K562 (cell line): ENCODE results near the gene GPAT3. TPM values are rescaled to one million over a fixed set of nuclear protein-coding genes. Genes with fewer than 3 reads are reported as not detected.

Experiments
- ATAC-seq: fragments of 200-7000 bp; cut with Tn5 transposase; 3 replicates; pipeline ENCODE4 v1.9.1; 2020; ENCODE audit warnings: moderate library complexity
- BruUV-seq: library from RNA; stranded (reverse); fragments of 400-500 nt; replicated peaks from 2 replicates; lab custom pipeline; 2021; lab: Mats Ljungman, UMichigan
- CTCF ChIA-PET: fragments of 300-600 bp; formaldehyde crosslinking; extraction: SDS; loops from one replicate; lab custom pipeline; 2021; ENCODE audit warnings: low intra/inter-chr PET ratio; lab: Yijun Ruan, JAX
- POLR2A ChIA-PET: fragments of 300-600, 350-650 bp; sonication (Branson Sonifier 250); formaldehyde crosslinking; extraction: SDS; loops from one replicate; lab custom pipeline; 2021; ENCODE audit warnings: antibody characterized with exemption, inconsistent platforms; lab: Yijun Ruan, JAX
- DNase-seq, 4 experiments: peaks; one replicate each; pipeline versions ENCODE4 v3.0.0 to v3.0.0-alpha.2; 2011 to 2018; ENCODE audit warnings: low spot score in 3 of 4, mixed read lengths in 3 of 4; ENCODE audit errors: extremely low read depth in 1 of 4
- FAIRE-seq: peaks from 2 replicates; lab custom pipeline; 2011; peaks lifted over from hg19 to GRCh38; lab: Jason Lieb, UNC
- H2AFZ ChIP-seq: 2 replicates; pipeline ENCODE4 v1.6.0; 2011; ENCODE audit warnings: low read depth, low read length, control low read depth, inconsistent platforms
- H3K27ac ChIP-seq: fragments of 200-600 bp; 3 replicates; pipeline ENCODE4 v1.8.0; 2011; ENCODE audit warnings: low read depth, mild to moderate bottlenecking, control low read depth, inconsistent platforms, low read length, moderate library complexity, mixed read lengths; ENCODE audit errors: extremely low read depth
- H3K27me3 ChIP-seq, 2 experiments: fragments of 300-600 bp in 1 of 2; 2 replicates in 1 of 2; 3 replicates in 1 of 2; pipeline versions ENCODE4 v1.6.0 to v1.8.0; 2011; ENCODE audit warnings: inconsistent platforms in 2 of 2, low read length in 2 of 2, mild to moderate bottlenecking in 1 of 2, mixed read lengths in 1 of 2, moderate library complexity in 1 of 2; ENCODE audit not compliant: control insufficient read depth in 2 of 2, insufficient read depth in 2 of 2
- H3K36me3 ChIP-seq: fragments of 300-600 bp; 3 replicates; pipeline ENCODE4 v1.8.0; 2011; ENCODE audit warnings: mild to moderate bottlenecking, low read length, inconsistent platforms; ENCODE audit not compliant: control insufficient read depth, insufficient read depth
- H3K4me1 ChIP-seq, 2 experiments: fragments of 200-600 bp in 1 of 2; replicated peaks in 1 of 2; 2 replicates in 1 of 2; 3 replicates in 1 of 2; pipeline versions ENCODE4 v1.5.1 to v1.8.0; 2011; ENCODE audit warnings: inconsistent platforms in 2 of 2, low read length in 2 of 2, mild to moderate bottlenecking in 1 of 2, mixed read lengths in 1 of 2, moderate library complexity in 1 of 2; ENCODE audit not compliant: control insufficient read depth in 2 of 2, insufficient read depth in 2 of 2
- H3K4me2 ChIP-seq: 2 replicates; pipeline ENCODE4 v1.6.1; 2011; ENCODE audit warnings: low read length, control low read depth, inconsistent platforms, mixed read lengths; ENCODE audit not compliant: insufficient read depth
- H3K4me3 ChIP-seq: fragments of 200-600 bp; sonication (generic), shearing (Covaris generic); 2 replicates; pipeline ENCODE4 v1.5.1; 2016; ENCODE audit warnings: control low read depth, inconsistent platforms
- H3K79me2 ChIP-seq: fragments of 200-600 bp; 3 replicates; pipeline ENCODE4 v1.8.0; 2011; ENCODE audit warnings: low read length, inconsistent platforms; ENCODE audit not compliant: control insufficient read depth, insufficient read depth
- H3K9ac ChIP-seq, 2 experiments: 2 replicates each; pipeline versions ENCODE4 v1.6.0 to v1.6.1; 2011; ENCODE audit warnings: low read depth in 2 of 2, low read length in 2 of 2, control low read depth in 1 of 2, inconsistent platforms in 1 of 2, mild to moderate bottlenecking in 1 of 2, mixed read lengths in 1 of 2; ENCODE audit not compliant: insufficient read depth in 1 of 2
- H3K9me1 ChIP-seq: one replicate; pipeline ENCODE4 v1.6.0; 2011; ENCODE audit warnings: inconsistent platforms, mild to moderate bottlenecking, low read length, moderate library complexity; ENCODE audit not compliant: control insufficient read depth, insufficient read depth
- H3K9me3 ChIP-seq: replicated peaks from 2 replicates; pipeline ENCODE4 v1.5.1; 2011; ENCODE audit warnings: low read depth, low read length, inconsistent platforms; ENCODE audit not compliant: control insufficient read depth, insufficient read depth
- H4K20me1 ChIP-seq: replicated peaks from 2 replicates; pipeline ENCODE4 v1.6.1; 2011; ENCODE audit warnings: low read length, inconsistent platforms, mixed read lengths; ENCODE audit not compliant: control insufficient read depth, insufficient read depth
- C11orf30 ChIP-seq: fragments of 450-650 bp; IDR thresholded peaks from 2 replicates; pipeline ENCODE4 v1.6.1; 2016; ENCODE audit warnings: low read depth, mild to moderate bottlenecking
- ESRRA ChIP-seq: fragments of 450-650 bp; IDR thresholded peaks from 2 replicates; pipeline ENCODE4 v1.6.1; 2014; ENCODE audit warnings: low read depth, mild to moderate bottlenecking, moderate library complexity, borderline replicate concordance
- GABPB2 ChIP-seq: fragments of 250-450 bp; sonication (Bioruptor Pico); conservative IDR thresholded peaks from 2 replicates; pipeline ENCODE4 v1.5.1; 2021; ENCODE audit warnings: mild to moderate bottlenecking
- LCOR ChIP-seq: sonication (generic); formaldehyde crosslinking; IDR thresholded peaks from 2 replicates; pipeline ENCODE4 v1.8.0; 2022; ENCODE audit warnings: mild to moderate bottlenecking, missing genetic modification reagents
- MEF2D ChIP-seq: conservative IDR thresholded peaks from 2 replicates; pipeline ENCODE4 v1.6.1; 2016; ENCODE audit warnings: low read depth, missing genetic modification characterization, missing compliant biosample characterization
- NFIC ChIP-seq: fragments of 450-650 bp; IDR thresholded peaks from 2 replicates; pipeline ENCODE4 v1.6.1; 2017; ENCODE audit warnings: mild to moderate bottlenecking, inconsistent platforms
- NR1H2 ChIP-seq: sonication (generic); formaldehyde crosslinking; IDR thresholded peaks from 2 replicates; pipeline ENCODE4 v1.4.0; 2020; ENCODE audit warnings: mild to moderate bottlenecking, missing genetic modification reagents
- PML ChIP-seq: IDR thresholded peaks from 2 replicates; pipeline ENCODE4 v1.6.1; 2012; ENCODE audit warnings: low read length, inconsistent platforms
- POLR2AphosphoS5 ChIP-seq: IDR thresholded peaks from 2 replicates; pipeline ENCODE4 v1.6.1; 2011; ENCODE audit warnings: mild to moderate bottlenecking, low read depth, low read length, moderate library complexity; ENCODE audit not compliant: control insufficient read depth, insufficient read depth
- RBM34 ChIP-seq: fragments of 200-400 bp; formaldehyde crosslinking; IDR thresholded peaks from 2 replicates; pipeline ENCODE4 v1.6.1; 2018; ENCODE audit warnings: low read length, borderline replicate concordance; ENCODE audit not compliant: insufficient read depth
- RFX5 ChIP-seq: IDR thresholded peaks from 2 replicates; pipeline ENCODE4 v1.6.1; 2011; ENCODE audit warnings: low read depth, mild to moderate bottlenecking, improper control_type of control experiment, low read length
- SMARCA4 ChIP-seq: fragments of 450-650 bp; IDR thresholded peaks from 2 replicates; pipeline ENCODE4 v1.6.1; 2016
- TGIF2 ChIP-seq: sonication (generic); formaldehyde crosslinking; IDR thresholded peaks from 2 replicates; pipeline ENCODE4 v1.8.1; 2022; ENCODE audit warnings: mild to moderate bottlenecking, missing genetic modification reagents, moderate library complexity
- TRIM24 ChIP-seq, 2 experiments: fragments of 450-650 bp; IDR thresholded peaks; 2 replicates each; pipeline ENCODE4 v1.6.1; 2016
- ZFP30 ChIP-seq: fragments of 250-450 bp; sonication (Bioruptor Pico); IDR thresholded peaks from 2 replicates; pipeline ENCODE4 v1.8.0; 2022; ENCODE audit warnings: moderate library complexity, mild to moderate bottlenecking, inconsistent platforms, borderline replicate concordance
- ZKSCAN3 ChIP-seq: fragments of 250-450 bp; sonication (Bioruptor Pico); IDR thresholded peaks from 2 replicates; pipeline ENCODE4 v1.4.0; 2020
- ZNF436 ChIP-seq: fragments of 250-450, 450-650 bp; sonication (Bioruptor Pico); formaldehyde crosslinking; IDR thresholded peaks from 2 replicates; pipeline ENCODE4 v1.7.0; 2020; ENCODE audit warnings: mild to moderate bottlenecking
- ZNF583 ChIP-seq: fragments of 250-450 bp; sonication (Bioruptor Pico); IDR thresholded peaks from 2 replicates; pipeline ENCODE4 v1.4.0; 2020
- ZNF707 ChIP-seq: fragments of 250-450 bp; sonication (Bioruptor Pico); conservative IDR thresholded peaks from 2 replicates; pipeline ENCODE4 v1.8.0; 2022; ENCODE audit warnings: inconsistent platforms, mild to moderate bottlenecking, moderate library complexity
- ZNF717 ChIP-seq: fragments of 250-450 bp; sonication (Bioruptor Pico); IDR thresholded peaks from 2 replicates; pipeline ENCODE4 v1.5.0; 2021
- ZNF79 ChIP-seq: fragments of 250-450 bp; sonication (Bioruptor Pico); IDR thresholded peaks from 2 replicates; pipeline ENCODE4 v1.4.0; 2020; ENCODE audit warnings: low read depth, mild to moderate bottlenecking, moderate library complexity
- WGBS: fragments of 100-300 bp; shearing (Covaris generic); methylation state at CpG from one replicate; pipeline ENCODE4 v1.1.6; 2016; ENCODE audit warnings: low coverage, mixed read lengths; ENCODE audit not compliant: insufficient coverage; ENCODE audit errors: missing lambda C conversion rate; 5-methylcytosine and 5-hydroxymethylcytosine counted together
- in situ Hi-C: fragments of 300-500 bp; cut with MboI; formaldehyde crosslinking; loops from 4 replicates; pipeline ENCODE4 v1.15.0; 2018; ENCODE audit warnings: inconsistent platforms, mixed read lengths
- intact Hi-C: fragments of 100-400 bp; cut with micrococcal nuclease; formaldehyde crosslinking; loops from 2 replicates; pipeline ENCODE4 v1.14.2; 2022
- polyA plus RNA-seq, 8 experiments: library from polyadenylated mRNA; depleted of rRNA in 4 of 8; stranded (reverse) in 5 of 8; unstranded in 3 of 8; fragments of >200 nt; fragmentation: Nextera tagmentation in 2 of 8; fragmentation: Illumina TruSeq in 1 of 8; extraction: Ambion mirVana in 2 of 8; extraction: Trizol in 1 of 8; gene quantifications; 2 replicates each; pipeline versions ENCODE4 v1.2.1 to v1.2.3, GENCODE V29; 2011 to 2014; ENCODE audit warnings: inconsistent platforms in 1 of 8, missing spikeins in 1 of 8
- total RNA-seq, 7 experiments: library from RNA; depleted of rRNA in 6 of 7; stranded (reverse); fragments of >200 nt in 6 of 7; fragmentation: Illumina TruSeq in 2 of 7; extraction: Trizol in 2 of 7; gene quantifications; 2 replicates each; pipeline versions ENCODE4 v1.2.1 to v1.2.3, GENCODE V29; 2011 to 2021; ENCODE audit warnings: low replicate concordance in 1 of 7
- TF ChIP-seq, protein P1 (sequence below): fragments of 450-650 bp; IDR thresholded peaks from 2 replicates; pipeline ENCODE4 v1.6.1; 2017; ENCODE audit warnings: antibody characterized with exemption, mild to moderate bottlenecking

GPAT3 gene
- total and polyA plus RNA-seq, 9 of the 15 experiments (the other 6 are each of a cell fraction or from before 2014, with no cell fraction given), result 4.1 to 16.1 (median 13.1) TPM

- Histone ChIP-seq H2AFZ (peak overlapping the region; percentile 72), H4K20me1 (no peaks in the 10 kb centered on the region), H3K36me3 (no peaks in the 10 kb centered on the region; the same call in 2 of the 3 replicates), H3K9me3 (peaks cover 22% of the 10 kb centered on the region), H3K27ac (peak overlapping the region; percentile 45), H3K4me1 (peaks cover 0 to 20% of the 10 kb centered on the region in 2 experiments; a peak in 3 of 5 replicates), H3K4me2 (no peak overlapping the region; the same call in 1 of the 2 replicates), H3K9me1 (no peaks in the 10 kb centered on the region), H3K4me3 (no peak overlapping the region), H3K9ac (no peak overlapping the region), H3K79me2 (no peaks in the 10 kb centered on the region), H3K27me3 (no peaks in the 10 kb centered on the region)
- no TSS peak for BruUV-seq
- ATAC-seq (peak; percentile 91), FAIRE-seq (peak; percentile 84), DNase-seq (peak in 2 of 4 experiments; percentile 38 to 72)
- ChIA-PET CTCF (no interaction called here), POLR2A (no interaction called here)
- WGBS, result 37% methylated on average over 4 of the region's 4 CpGs
- in situ Hi-C loops (no loop called here), intact Hi-C loops (no loop called here)
- TF ChIP-seq MEF2D (tag) (no peak), ZNF707 (CRISPR knock-in tag) (no peak), SMARCA4 (peak; percentile 60; the same call in 1 of the 2 replicates), NR1H2 (CRISPR knock-in tag) (no peak), ZNF583 (CRISPR knock-in tag) (no peak), ZKSCAN3 (no peak), LCOR (CRISPR knock-in tag) (no peak), TRIM24 (IDR thresholded peaks at IDR 0.05) (peak; percentile 61 to 75; a peak in 3 of 4 replicates), ESRRA (peak; percentile 39; the same call in 1 of the 2 replicates), PML (0 out of 2 replicates have a peak, but pooled peaks have one; percentile 23), POLR2AphosphoS5 (no peak), C11orf30 (no peak), RBM34 (no peak), ZNF717 (CRISPR knock-in tag) (no peak), NFIC (no peak), ZNF79 (no peak), ZFP30 (CRISPR knock-in tag) (no peak), ZNF436 (CRISPR knock-in tag) (no peak), GABPB2 (CRISPR knock-in tag) (no peak), RFX5 (no peak), TGIF2 (CRISPR knock-in tag) (no peak)
- TF ChIP-seq, protein P1, sequence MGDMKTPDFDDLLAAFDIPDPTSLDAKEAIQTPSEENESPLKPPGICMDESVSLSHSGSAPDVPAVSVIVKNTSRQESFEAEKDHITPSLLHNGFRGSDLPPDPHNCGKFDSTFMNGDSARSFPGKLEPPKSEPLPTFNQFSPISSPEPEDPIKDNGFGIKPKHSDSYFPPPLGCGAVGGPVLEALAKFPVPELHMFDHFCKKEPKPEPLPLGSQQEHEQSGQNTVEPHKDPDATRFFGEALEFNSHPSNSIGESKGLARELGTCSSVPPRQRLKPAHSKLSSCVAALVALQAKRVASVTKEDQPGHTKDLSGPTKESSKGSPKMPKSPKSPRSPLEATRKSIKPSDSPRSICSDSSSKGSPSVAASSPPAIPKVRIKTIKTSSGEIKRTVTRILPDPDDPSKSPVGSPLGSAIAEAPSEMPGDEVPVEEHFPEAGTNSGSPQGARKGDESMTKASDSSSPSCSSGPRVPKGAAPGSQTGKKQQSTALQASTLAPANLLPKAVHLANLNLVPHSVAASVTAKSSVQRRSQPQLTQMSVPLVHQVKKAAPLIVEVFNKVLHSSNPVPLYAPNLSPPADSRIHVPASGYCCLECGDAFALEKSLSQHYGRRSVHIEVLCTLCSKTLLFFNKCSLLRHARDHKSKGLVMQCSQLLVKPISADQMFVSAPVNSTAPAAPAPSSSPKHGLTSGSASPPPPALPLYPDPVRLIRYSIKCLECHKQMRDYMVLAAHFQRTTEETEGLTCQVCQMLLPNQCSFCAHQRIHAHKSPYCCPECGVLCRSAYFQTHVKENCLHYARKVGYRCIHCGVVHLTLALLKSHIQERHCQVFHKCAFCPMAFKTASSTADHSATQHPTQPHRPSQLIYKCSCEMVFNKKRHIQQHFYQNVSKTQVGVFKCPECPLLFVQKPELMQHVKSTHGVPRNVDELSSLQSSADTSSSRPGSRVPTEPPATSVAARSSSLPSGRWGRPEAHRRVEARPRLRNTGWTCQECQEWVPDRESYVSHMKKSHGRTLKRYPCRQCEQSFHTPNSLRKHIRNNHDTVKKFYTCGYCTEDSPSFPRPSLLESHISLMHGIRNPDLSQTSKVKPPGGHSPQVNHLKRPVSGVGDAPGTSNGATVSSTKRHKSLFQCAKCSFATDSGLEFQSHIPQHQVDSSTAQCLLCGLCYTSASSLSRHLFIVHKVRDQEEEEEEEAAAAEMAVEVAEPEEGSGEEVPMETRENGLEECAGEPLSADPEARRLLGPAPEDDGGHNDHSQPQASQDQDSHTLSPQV, result no peak
These were observed 83.2 kb downstream of the GPAT3 start for GRCh38 chr4:83618991-83619645.
